Jurkat, Clone E6-1 (cell line): ENCODE results near the gene TRMT6.

ENCODE experiments used
- DNase-seq: peaks from one replicate; pipeline ENCODE4 v3.0.0-alpha.2; 2011; ENCODE audit warnings: low read depth, low spot score
- H3K4me3 ChIP-seq: 2 replicates; pipeline ENCODE4 v1.5.1; 2011; ENCODE audit warnings: mild to moderate bottlenecking, low read length, control low read depth, moderate library complexity

The TRMT6 gene

DNA sequence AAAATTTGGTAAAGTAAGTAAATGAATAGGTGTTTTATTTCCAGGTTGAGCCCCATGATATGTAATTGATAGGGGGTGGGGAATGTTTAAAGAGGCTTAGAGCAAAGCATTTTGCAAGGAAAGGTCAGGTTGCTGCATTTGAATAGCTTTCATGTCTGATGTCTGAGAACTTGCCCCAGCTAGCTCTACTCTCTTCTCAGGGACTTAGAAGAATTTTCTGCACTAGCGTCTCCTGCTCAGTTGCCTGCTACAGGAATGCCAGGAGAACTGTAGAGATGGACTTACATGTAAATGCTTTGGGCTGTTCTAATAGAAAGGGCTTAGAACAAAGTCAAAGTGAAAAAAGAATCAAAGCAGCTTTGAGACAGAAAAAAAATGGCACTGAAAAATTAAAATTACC, 35.5 kb downstream of the TRMT6 start:
- DNase-seq, result no peak
- no peak overlapping the region for H3K4me3 ChIP-seq

DNA sequence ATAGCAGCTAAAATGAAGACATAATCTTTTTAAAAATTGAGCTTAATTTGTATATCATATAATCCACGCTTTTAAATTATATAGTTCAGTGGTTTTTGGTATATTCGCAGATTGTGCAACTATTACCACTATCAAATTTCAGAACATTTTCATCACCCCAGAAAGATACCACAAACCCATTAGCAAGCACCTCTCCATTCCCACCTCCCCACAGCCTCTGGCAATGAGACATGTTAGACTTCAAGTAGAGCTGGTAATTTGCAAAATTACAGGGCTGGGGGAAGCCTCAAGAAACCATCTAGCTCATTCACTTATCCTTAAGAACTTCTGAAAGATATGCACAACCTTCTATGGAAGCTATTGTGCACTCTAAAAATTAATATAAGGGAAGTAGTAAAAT, 37.2 kb downstream of the TRMT6 start:
- DNase-seq, result no peak
- no peak overlapping the region for H3K4me3 ChIP-seq

DNA sequence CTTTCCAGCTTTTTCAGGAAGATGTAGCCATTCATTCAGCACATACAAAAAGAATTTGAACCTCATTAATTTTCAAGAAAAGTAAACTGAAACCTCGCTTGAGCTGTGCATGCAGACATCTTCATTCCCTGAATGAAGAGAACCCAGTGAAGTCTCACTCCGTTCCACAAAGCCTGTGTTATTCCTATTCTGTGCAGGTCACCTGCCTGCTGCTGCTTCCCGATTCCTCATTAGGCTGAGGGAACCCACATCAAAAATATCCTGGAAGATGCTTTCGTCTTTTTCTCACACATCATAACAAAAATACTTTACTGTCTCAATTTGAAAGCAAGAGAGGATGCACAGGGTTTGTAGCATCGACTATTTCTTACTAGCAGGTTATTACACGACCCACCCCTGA, 40.1 kb downstream of the TRMT6 start:
- no peak overlapping the region for H3K4me3 ChIP-seq
- no peak for DNase-seq

DNA sequence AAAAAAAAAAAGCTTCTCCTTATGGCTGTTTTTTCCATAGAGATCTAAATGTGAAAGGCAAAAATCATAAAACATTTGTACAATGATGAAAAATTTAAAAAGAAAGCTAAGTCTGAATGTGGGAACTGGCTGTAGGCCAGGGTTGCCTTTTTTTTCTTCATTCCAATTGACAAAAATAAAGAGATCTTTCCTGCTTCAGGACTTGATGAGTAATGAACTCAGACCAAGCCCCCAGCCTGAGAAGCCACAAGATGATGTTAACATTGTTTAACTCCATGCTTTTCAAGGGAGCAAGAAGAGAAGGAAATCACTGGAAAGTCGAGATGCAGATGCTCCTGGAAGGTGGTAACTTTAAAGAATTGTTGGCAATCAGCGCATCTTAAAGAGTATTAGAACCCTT, 41.4 kb downstream of the TRMT6 start:
- DNase-seq, result no peak

DNA sequence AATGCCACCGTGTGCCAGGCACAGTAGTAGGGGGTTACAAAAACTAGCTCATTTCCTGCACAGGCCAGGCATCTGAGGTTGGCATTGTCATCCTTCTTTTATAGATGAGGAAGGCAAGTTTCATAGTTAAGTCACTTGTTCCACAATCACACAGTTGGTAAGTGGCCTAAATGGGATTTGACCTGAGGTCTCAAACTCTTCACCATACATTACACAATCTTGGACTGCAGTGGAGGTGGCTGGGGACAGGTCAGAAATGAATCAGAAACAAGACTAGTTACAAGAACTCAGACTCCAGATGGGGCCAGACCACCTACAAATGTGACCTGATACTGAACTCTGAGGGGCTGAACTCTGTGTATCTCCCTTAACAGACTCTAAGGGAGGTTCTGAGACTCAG, 49.4 kb downstream of the TRMT6 start:
- no peak for DNase-seq
- no peak overlapping the region for H3K4me3 ChIP-seq

More for the DNA sequence above, 41.4 kb downstream of the TRMT6 start:
- no peak overlapping the region for H3K4me3 ChIP-seq

DNA sequence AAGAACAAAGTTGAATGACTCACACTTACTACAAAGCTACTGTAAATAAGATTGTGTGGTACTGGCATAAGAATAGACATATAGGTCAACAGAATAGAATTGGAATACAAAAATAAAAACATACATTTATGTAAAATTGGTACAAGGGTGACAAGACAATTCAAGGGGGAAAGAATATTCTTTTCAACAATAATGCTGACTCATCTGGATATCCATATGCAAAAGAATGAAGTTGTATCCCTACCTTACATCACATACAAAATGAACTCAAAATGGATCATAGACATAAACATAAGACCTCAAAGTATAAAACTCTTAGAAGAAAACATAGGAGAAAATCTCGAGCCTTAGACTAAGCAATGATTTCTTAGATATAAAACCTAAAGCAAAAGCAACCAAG, 50.9 kb downstream of the TRMT6 start:
- no peak overlapping the region for H3K4me3 ChIP-seq
- DNase-seq, result no peak

DNA sequence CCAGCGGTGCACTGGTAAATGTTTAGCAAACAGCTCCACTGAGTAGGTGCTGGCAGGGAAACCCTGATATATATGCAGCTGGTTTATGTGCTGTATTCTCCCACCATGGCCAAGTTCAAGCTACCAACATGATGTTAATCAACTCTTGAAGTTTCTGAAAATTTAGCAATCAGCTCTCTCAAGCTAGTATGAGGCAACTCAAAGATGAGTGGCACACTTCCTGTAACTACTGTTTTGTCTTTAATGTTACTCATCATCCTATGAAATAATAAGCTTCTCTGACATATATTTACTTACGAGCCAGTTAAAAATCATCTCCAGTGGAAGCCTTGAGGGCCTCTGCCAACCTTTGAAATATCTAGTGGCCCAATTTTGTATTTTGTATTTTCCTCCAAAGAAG, 54.7 kb downstream of the TRMT6 start:
- no peak for DNase-seq
- H3K4me3 ChIP-seq, result no peak overlapping the region

DNA sequence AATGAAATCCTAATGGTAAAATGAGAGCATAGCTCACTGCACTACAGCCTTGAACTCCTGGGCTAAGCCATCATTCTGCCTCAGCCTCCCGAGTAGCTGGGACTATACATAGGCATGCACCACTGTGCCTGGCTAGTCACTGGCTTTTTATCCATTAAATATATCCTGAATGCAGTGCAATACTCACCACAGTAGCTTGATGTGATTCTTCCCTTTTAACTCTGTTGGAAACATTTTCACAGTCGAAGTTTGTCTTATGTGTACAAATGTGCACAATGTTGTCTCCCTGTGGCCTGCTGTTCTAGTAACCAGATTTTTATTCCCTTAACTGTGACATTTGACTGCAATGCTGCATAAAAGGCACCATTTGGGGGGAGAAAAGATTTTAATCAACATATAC, 56.7 kb downstream of the TRMT6 start:
- H3K4me3 ChIP-seq, result no peak overlapping the region
- no peak for DNase-seq

DNA sequence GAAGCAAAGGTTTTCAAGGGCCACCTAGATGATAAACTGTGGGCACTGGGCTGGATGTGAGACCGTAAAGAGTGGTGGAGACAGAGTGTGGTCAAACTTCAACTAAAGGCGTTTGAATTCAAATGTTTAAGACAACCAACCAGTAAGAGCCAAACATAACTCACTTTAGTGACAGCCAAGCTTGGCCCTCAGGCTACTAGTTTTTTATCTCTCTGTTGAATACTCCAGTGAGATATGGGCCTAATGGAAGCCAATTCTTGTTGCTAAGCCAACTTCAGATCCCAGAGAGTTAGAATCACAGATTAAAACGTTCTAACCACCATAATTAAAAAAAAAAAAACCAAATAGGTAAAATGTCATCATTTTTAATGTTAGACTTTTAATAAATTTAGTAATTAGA, 57.3 kb downstream of the TRMT6 start:
- DNase-seq, result no peak
- no peak overlapping the region for H3K4me3 ChIP-seq

DNA sequence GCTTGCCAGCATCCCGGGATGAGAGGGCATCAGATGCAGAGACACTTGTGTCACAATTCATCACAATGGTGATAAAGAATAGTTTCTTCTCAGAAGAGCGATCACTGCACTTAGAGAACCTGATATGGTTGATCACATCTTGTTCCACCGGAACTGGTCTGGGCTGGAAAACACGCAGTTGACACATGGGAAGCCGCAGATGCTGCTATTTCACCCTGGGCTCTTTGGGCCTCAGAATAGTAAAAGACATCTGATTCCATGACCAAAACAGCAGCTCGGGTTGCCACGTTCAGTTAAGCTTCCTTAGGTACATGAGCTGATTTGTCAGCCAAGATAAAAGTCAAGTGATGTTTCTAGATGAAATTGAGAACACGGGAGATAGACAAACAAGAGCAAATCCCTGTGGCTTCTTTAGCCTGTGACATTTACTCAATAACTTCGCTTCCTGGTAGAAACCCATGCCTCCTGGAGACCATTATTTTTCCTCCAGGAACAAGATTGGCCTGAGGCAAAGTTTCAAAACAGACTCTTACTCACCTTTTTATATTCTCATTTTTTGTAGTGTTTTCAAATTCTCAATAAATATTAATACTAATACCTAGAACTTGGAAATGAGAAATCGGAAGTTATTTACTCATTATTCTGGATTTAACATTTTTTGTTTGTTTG, 59.4 kb downstream of the TRMT6 start:
- DNase-seq, result no peak
- H3K4me3 ChIP-seq, result no peak overlapping the region

DNA sequence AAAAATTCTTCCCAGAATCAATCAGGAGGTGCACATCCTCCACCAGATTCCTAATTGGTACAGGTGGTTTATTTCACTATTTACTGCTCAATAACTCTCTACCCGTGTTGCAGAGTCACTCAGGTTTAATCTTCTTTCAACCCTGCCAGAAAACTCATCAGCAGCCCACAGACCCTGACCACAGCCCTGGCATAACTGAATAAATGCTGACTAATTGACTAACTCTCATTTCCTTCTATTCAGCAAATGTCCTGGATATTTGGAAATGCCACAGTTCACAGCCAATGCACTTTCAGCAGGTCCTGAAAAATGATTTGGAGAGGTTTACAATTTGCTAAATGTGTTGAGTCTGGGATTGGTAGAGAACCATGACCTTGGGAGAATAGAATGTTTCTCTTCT, 62.3 kb downstream of the TRMT6 start:
- DNase-seq, result no peak
- H3K4me3 ChIP-seq, result no peak overlapping the region

DNA sequence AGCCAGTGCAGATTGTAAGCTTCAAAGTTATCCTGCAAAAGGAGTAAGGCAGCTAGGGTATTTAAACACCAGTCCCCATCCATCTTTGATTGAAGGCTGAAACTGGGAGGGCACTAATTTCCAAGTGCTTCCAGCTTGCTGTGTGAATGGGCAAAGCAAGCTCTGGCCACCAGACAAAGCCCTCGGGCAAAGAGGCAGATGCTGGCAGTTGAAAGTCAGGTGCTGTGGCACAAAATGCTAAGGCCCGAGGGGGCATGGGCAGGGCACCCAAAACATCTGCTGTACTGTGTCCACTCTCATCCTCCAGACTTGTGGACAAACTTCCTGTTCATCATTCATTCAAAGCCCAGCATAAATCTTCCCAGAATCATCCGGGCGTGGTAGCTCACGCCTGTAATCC, 62.9 kb downstream of the TRMT6 start:
- no peak overlapping the region for H3K4me3 ChIP-seq

More for the DNA sequence above, 62.9 kb downstream of the TRMT6 start:
- no peak for DNase-seq
